Measurements from ENCODE around the gene ZCCHC14. TPM values are rescaled to one million over a fixed set of nuclear protein-coding genes. Genes with fewer than 3 reads are reported as not detected.

The ZCCHC14 gene
- total and polyA plus RNA-seq, 2 of the 13 experiments (the other 11 are each of a cell fraction or from before 2014, with no cell fraction given), result 12.4 to 12.5 TPM

DNA sequence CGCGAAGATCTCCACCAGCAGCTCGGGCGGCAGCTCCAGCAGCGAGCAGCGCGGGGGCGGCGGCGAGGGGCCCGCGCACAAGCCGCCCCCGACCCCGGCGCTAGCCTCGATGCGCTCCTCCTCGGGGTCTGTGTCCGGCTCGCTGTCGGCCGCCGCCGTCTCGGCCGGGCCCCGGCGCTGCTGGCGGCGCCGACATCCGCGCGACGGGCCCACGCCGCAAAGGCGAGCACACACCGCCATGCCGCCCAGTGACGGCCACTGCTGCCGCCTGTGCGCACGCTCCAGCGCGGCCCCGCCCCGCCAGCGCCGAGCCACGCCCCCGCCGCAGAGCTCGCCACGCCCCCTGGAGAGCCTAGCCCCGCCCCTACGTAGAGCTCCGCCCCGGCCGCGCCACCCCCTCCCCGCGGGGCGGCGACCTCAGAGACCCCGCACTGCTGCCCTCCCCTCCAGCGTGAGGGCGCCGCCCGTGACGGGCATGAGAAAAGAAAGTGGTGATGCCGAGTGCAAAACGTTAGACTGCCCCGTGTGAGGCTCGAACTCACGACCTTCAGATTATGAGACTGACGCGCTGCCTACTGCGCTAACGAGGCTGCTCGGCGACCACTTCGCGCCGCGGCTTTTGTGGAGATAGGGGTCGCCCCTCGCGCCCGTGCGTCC is 109.2 kb downstream of the ZCCHC14 start, which contains the start of gene FBXO31 (continued):
- TF ChIP-seq HDAC1 (CRISPR knock-in tag; IDR thresholded peaks at IDR 0.05) (peak; percentile 93), ZNF552 (CRISPR knock-in tag; IDR thresholded peaks at IDR 0.05; ENCODE audit: borderline replicate concordance) (peak; percentile 63; the same call in 1 of the 2 replicates), ZNF556 (CRISPR knock-in tag; IDR thresholded peaks at IDR 0.05; ENCODE audit: borderline replicate concordance) (peak; percentile 99), ZKSCAN1 (IDR thresholded peaks at IDR 0.05; ENCODE audit: low read length) (peak; percentile 76; the same call in 1 of the 2 replicates), TRIM24 (CRISPR knock-in tag; IDR thresholded peaks at IDR 0.05) (no peak), GABPB1 (CRISPR knock-in tag; IDR thresholded peaks at IDR 0.05) (peak; percentile 92), MXD4 (CRISPR knock-in tag; IDR thresholded peaks at IDR 0.05) (peak; percentile 76), ZNF383 (CRISPR knock-in tag; IDR thresholded peaks at IDR 0.05; ENCODE audit: borderline replicate concordance) (no peak), POLR2G (IDR thresholded peaks at IDR 0.05; ENCODE audit: low read depth, low read length) (no peak), CCDC6 (CRISPR knock-in tag; IDR thresholded peaks at IDR 0.05) (peak; percentile 99), ZBTB42 (CRISPR knock-in tag; IDR thresholded peaks at IDR 0.05) (no peak), JUNB (CRISPR knock-in tag; IDR thresholded peaks at IDR 0.05; ENCODE audit: borderline replicate concordance) (no peak), NFIC (IDR thresholded peaks at IDR 0.05; ENCODE audit: low read length) (no peak), SAP130 (CRISPR knock-in tag; IDR thresholded peaks at IDR 0.05; ENCODE audit: low read depth) (peak; percentile 94), FOSL2 (CRISPR knock-in tag; IDR thresholded peaks at IDR 0.05) (peak; percentile 79), ZNF484 (CRISPR knock-in tag; IDR thresholded peaks at IDR 0.05; ENCODE audit: borderline replicate concordance, low read depth) (no peak)
- TF ChIP-seq, protein P1, sequence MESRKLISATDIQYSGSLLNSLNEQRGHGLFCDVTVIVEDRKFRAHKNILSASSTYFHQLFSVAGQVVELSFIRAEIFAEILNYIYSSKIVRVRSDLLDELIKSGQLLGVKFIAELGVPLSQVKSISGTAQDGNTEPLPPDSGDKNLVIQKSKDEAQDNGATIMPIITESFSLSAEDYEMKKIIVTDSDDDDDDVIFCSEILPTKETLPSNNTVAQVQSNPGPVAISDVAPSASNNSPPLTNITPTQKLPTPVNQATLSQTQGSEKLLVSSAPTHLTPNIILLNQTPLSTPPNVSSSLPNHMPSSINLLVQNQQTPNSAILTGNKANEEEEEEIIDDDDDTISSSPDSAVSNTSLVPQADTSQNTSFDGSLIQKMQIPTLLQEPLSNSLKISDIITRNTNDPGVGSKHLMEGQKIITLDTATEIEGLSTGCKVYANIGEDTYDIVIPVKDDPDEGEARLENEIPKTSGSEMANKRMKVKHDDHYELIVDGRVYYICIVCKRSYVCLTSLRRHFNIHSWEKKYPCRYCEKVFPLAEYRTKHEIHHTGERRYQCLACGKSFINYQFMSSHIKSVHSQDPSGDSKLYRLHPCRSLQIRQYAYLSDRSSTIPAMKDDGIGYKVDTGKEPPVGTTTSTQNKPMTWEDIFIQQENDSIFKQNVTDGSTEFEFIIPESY (CRISPR knock-in tag; IDR thresholded peaks at IDR 0.05), result peak; percentile 76
- TF ChIP-seq, protein P2, sequence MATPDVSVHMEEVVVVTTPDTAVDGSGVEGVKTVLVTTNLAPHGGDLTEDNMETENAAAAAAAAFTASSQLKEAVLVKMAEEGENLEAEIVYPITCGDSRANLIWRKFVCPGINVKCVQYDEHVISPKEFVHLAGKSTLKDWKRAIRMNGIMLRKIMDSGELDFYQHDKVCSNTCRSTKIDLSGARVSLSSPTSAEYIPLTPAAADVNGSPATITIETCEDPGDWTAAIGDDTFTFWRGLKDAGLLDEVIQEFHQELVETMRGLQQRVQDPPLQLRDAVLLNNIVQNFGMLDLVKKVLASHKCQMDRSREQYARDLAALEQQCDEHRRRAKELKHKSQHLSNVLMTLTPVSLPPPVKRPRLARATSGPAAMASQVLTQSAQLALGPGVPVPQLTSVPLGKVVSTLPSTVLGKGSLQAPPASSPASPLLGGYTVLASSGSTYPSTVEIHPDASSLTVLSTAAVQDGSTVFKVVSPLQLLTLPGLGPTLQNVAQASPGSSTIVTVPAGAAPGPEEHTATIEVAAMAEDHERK (CRISPR knock-in tag; IDR thresholded peaks at IDR 0.05; ENCODE audit: low read depth), result peak; percentile 77
- TF ChIP-seq, protein P3, sequence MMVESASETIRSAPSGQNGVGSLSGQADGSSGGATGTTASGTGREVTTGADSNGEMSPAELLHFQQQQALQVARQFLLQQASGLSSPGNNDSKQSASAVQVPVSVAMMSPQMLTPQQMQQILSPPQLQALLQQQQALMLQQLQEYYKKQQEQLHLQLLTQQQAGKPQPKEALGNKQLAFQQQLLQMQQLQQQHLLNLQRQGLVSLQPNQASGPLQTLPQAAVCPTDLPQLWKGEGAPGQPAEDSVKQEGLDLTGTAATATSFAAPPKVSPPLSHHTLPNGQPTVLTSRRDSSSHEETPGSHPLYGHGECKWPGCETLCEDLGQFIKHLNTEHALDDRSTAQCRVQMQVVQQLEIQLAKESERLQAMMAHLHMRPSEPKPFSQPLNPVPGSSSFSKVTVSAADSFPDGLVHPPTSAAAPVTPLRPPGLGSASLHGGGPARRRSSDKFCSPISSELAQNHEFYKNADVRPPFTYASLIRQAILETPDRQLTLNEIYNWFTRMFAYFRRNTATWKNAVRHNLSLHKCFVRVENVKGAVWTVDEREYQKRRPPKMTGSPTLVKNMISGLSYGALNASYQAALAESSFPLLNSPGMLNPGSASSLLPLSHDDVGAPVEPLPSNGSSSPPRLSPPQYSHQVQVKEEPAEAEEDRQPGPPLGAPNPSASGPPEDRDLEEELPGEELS (CRISPR knock-in tag; IDR thresholded peaks at IDR 0.05), result peak; percentile 93
- TF ChIP-seq, protein P4, sequence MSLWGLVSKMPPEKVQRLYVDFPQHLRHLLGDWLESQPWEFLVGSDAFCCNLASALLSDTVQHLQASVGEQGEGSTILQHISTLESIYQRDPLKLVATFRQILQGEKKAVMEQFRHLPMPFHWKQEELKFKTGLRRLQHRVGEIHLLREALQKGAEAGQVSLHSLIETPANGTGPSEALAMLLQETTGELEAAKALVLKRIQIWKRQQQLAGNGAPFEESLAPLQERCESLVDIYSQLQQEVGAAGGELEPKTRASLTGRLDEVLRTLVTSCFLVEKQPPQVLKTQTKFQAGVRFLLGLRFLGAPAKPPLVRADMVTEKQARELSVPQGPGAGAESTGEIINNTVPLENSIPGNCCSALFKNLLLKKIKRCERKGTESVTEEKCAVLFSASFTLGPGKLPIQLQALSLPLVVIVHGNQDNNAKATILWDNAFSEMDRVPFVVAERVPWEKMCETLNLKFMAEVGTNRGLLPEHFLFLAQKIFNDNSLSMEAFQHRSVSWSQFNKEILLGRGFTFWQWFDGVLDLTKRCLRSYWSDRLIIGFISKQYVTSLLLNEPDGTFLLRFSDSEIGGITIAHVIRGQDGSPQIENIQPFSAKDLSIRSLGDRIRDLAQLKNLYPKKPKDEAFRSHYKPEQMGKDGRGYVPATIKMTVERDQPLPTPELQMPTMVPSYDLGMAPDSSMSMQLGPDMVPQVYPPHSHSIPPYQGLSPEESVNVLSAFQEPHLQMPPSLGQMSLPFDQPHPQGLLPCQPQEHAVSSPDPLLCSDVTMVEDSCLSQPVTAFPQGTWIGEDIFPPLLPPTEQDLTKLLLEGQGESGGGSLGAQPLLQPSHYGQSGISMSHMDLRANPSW (CRISPR knock-in tag; IDR thresholded peaks at IDR 0.05; ENCODE audit: borderline replicate concordance), result peak; percentile 30; the same call in 1 of the 2 replicates
- TF ChIP-seq, protein P5, sequence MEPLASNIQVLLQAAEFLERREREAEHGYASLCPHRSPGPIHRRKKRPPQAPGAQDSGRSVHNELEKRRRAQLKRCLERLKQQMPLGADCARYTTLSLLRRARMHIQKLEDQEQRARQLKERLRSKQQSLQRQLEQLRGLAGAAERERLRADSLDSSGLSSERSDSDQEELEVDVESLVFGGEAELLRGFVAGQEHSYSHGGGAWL (CRISPR knock-in tag; IDR thresholded peaks at IDR 0.05), result peak; percentile 47; the same call in 1 of the 2 replicates

Measured in HepG2 (cell line).